ENCODE results near the gene FADS3.

- TF ChIP-seq POLR2A (IDR thresholded peaks at IDR 0.05; ENCODE audit: low read depth, low read length) (no peak), POLR2AphosphoS5 (IDR thresholded peaks at IDR 0.05; ENCODE audit: low read depth, low read length) (no peak), POU2F2 (IDR thresholded peaks at IDR 0.05; ENCODE audit: low read depth, low read length) (no peak), TAF1 (IDR thresholded peaks at IDR 0.05; ENCODE audit: low read depth, low read length) (no peak)
These were observed 4.7 kb downstream of the FADS3 start for GRCh38 chr11:61886643-61887042.
